ENCODE data around the gene KLHL29.

The KLHL29 gene

DNA sequence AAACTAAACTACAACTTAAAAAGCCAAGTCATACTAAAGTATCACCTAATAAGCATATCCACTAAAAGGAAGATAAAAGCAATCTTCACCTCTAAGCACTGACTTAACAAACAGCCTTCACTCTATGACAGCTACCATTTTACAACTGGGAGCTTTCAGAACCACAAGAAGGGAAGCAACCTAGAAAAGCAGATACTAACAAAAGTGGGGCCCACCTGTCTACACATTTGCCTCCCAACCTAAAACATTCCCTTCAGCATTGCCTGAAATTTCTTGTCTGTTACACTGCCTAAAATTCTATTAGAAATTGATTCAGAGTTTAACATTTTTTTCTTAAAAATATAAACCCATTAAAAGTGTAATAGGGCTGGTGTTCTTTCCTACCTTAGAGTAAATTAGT, 370.0 kb downstream of the KLHL29 start:
- TF ChIP-seq TEAD4 (IDR thresholded peaks at IDR 0.05) (no peak), CEBPB (IDR thresholded peaks at IDR 0.05) (no peak), EGR1 (IDR thresholded peaks at IDR 0.05) (no peak), YY1 (IDR thresholded peaks at IDR 0.05; ENCODE audit: low read depth) (no peak), RAD21 (IDR thresholded peaks at IDR 0.05; ENCODE audit: low read depth) (no peak), FOXM1 (IDR thresholded peaks at IDR 0.05; ENCODE audit: borderline replicate concordance, low read depth) (no peak), EP300 (IDR thresholded peaks at IDR 0.05; ENCODE audit: borderline replicate concordance) (no peak), TAF1 (IDR thresholded peaks at IDR 0.05; ENCODE audit: low read depth) (no peak), NFIC (IDR thresholded peaks at IDR 0.05) (no peak), ZBTB7A (IDR thresholded peaks at IDR 0.05; ENCODE audit: low read depth) (no peak), TCF12 (IDR thresholded peaks at IDR 0.05; ENCODE audit: low read depth) (no peak), CREB1 (IDR thresholded peaks at IDR 0.05; ENCODE audit: low read depth) (no peak)
- TF ChIP-seq, protein P1, sequence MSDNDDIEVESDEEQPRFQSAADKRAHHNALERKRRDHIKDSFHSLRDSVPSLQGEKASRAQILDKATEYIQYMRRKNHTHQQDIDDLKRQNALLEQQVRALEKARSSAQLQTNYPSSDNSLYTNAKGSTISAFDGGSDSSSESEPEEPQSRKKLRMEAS (IDR thresholded peaks at IDR 0.05): no peak
- TF ChIP-seq, protein P2, sequence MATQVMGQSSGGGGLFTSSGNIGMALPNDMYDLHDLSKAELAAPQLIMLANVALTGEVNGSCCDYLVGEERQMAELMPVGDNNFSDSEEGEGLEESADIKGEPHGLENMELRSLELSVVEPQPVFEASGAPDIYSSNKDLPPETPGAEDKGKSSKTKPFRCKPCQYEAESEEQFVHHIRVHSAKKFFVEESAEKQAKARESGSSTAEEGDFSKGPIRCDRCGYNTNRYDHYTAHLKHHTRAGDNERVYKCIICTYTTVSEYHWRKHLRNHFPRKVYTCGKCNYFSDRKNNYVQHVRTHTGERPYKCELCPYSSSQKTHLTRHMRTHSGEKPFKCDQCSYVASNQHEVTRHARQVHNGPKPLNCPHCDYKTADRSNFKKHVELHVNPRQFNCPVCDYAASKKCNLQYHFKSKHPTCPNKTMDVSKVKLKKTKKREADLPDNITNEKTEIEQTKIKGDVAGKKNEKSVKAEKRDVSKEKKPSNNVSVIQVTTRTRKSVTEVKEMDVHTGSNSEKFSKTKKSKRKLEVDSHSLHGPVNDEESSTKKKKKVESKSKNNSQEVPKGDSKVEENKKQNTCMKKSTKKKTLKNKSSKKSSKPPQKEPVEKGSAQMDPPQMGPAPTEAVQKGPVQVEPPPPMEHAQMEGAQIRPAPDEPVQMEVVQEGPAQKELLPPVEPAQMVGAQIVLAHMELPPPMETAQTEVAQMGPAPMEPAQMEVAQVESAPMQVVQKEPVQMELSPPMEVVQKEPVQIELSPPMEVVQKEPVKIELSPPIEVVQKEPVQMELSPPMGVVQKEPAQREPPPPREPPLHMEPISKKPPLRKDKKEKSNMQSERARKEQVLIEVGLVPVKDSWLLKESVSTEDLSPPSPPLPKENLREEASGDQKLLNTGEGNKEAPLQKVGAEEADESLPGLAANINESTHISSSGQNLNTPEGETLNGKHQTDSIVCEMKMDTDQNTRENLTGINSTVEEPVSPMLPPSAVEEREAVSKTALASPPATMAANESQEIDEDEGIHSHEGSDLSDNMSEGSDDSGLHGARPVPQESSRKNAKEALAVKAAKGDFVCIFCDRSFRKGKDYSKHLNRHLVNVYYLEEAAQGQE (IDR thresholded peaks at IDR 0.05; ENCODE audit: low read depth): no peak
- TF ChIP-seq, protein P3, sequence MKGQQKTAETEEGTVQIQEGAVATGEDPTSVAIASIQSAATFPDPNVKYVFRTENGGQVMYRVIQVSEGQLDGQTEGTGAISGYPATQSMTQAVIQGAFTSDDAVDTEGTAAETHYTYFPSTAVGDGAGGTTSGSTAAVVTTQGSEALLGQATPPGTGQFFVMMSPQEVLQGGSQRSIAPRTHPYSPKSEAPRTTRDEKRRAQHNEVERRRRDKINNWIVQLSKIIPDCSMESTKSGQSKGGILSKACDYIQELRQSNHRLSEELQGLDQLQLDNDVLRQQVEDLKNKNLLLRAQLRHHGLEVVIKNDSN (IDR thresholded peaks at IDR 0.05): no peak

DNA sequence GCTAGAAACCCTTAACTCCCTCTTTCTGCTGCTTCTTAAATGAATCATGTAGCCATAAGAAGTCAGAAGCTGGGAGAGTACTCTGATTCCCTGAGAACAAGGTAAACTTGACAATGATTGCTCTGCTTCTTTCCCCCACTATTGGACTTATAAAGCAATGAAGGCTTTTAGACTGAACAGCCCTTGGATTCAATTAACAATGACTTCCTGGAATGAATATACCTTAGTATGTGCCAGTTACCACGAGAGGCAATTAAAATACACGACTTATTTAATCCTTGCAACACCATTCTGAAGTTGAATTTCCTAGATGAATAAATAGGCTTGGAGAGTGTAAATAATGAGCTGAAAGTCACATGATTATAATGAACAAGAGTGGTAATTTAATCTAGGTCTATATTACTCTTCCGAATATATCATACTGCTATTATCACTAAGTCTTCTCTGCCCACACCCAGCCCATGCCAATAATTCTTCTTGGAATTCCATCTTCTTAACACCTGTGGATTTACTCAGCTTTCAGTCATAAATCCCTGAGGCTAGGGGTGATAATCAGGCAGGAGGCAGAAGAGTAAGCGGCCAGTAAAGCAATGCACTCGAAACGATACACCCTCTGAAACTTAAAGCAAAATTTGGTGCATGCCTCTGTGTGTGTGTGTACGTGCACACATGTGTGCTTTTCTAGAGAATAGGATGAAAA, 371.8 kb downstream of the KLHL29 start:
- TF ChIP-seq, protein P3 (IDR thresholded peaks at IDR 0.05): no peak
- TF ChIP-seq TCF12 (IDR thresholded peaks at IDR 0.05; ENCODE audit: low read depth) (no peak), EGR1 (IDR thresholded peaks at IDR 0.05) (no peak), ZBTB7A (IDR thresholded peaks at IDR 0.05; ENCODE audit: low read depth) (no peak), EP300 (IDR thresholded peaks at IDR 0.05; ENCODE audit: borderline replicate concordance) (no peak), YY1 (IDR thresholded peaks at IDR 0.05; ENCODE audit: low read depth) (no peak), CEBPB (IDR thresholded peaks at IDR 0.05) (no peak), RAD21 (IDR thresholded peaks at IDR 0.05; ENCODE audit: low read depth) (no peak), TAF1 (IDR thresholded peaks at IDR 0.05; ENCODE audit: low read depth) (no peak), CREB1 (IDR thresholded peaks at IDR 0.05; ENCODE audit: low read depth) (no peak), NFIC (IDR thresholded peaks at IDR 0.05) (no peak), TEAD4 (IDR thresholded peaks at IDR 0.05) (no peak), FOXM1 (IDR thresholded peaks at IDR 0.05; ENCODE audit: borderline replicate concordance, low read depth) (no peak)
- TF ChIP-seq, protein P2 (IDR thresholded peaks at IDR 0.05; ENCODE audit: low read depth): no peak
- TF ChIP-seq, protein P1 (IDR thresholded peaks at IDR 0.05): no peak

DNA sequence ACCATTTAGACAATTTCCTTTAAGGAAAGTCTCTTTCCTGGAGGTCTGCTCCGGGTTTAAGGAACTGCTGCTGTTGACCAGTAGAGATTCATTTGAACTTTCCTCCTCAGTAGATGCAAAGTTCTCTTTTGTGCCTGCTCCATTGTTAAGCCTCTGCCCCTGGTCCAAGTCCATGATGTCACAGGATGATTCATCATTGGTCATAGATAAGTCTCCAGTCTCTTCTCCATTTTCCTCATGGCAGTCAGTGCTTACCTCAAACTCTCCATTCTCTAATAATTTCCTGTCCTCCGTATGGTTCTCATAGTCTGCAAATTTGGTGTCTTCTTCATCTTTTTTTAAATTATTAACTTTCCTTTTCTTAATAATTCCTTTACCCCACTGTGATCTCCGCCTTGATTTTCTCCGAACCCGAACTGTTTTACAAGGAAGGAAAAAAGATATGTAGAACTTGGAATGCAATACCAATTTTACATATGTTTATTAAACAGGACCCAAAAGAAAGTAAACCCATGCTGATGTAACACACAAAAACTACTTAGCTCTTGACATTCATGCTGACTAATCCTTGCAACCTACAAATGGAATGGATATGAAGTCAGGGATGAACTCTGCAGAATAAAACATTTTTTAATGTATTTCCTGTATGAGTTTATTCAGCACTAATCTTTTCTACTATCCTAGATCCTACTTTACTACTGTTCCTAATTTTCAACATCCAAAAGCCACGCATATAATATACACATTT, 372.9 kb downstream of the KLHL29 start:
- TF ChIP-seq, protein P2 (IDR thresholded peaks at IDR 0.05; ENCODE audit: low read depth): no peak

Measured in Ishikawa (cell line).